SK-N-MC (cell line): ENCODE measurements around the gene EEF1B2.
"Not testable (repeated sequence)": the region's sequence is repeated elsewhere in the genome, so short reads cannot be mapped to it uniquely, and the experiment has no call there.

Source experiments
- EZH2 ChIP-seq: fragments of 200-600 bp; sonication (generic); IDR thresholded peaks from one replicate; pipeline ENCODE4 v1.6.1; 2017; ENCODE audit warnings: antibody characterized with exemption
- FOXP2 ChIP-seq: optimal IDR thresholded peaks from 2 replicates; pipeline ENCODE3; 2011; ENCODE audit warnings: mild to moderate bottlenecking, moderate library complexity; ENCODE audit not compliant: insufficient read depth; ENCODE audit errors: extremely low read length, control extremely low read depth
- POLR2AphosphoS5 ChIP-seq: IDR thresholded peaks from 2 replicates; pipeline ENCODE4 v1.6.1; 2012; ENCODE audit warnings: mild to moderate bottlenecking, low read depth, low read length, borderline replicate concordance

DNA sequence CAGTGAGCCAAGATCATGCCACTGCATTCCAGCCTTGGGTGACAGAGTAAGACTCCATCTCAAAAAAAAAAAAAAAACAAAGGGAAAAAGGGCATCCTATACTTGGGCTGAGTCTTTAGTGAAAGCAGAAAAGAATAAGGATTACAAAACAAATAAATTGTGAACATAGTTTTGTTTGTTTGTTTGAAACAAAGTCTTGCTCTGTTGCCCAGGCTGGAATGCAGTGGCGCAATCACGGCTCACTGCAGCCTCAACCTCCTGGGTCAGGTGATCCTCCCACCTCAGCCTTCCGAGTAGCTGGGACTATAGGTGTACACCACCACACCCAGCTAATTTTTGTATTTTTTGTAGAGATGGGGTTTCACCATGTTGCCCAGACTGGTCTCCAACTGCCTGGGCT, 37.1 kb upstream of the EEF1B2 start:
- not testable (repeated sequence) for TF ChIP-seq EZH2, POLR2AphosphoS5, FOXP2
